ENCODE measurements around the gene DNAI2. TPM values are rescaled to one million over a fixed set of nuclear protein-coding genes. Genes with fewer than 3 reads are reported as not detected.

The DNAI2 gene
- total and polyA plus RNA-seq, 8 donors = 0.77 to 6.6 (median 4.1) TPM; not detected in 1

DNA sequence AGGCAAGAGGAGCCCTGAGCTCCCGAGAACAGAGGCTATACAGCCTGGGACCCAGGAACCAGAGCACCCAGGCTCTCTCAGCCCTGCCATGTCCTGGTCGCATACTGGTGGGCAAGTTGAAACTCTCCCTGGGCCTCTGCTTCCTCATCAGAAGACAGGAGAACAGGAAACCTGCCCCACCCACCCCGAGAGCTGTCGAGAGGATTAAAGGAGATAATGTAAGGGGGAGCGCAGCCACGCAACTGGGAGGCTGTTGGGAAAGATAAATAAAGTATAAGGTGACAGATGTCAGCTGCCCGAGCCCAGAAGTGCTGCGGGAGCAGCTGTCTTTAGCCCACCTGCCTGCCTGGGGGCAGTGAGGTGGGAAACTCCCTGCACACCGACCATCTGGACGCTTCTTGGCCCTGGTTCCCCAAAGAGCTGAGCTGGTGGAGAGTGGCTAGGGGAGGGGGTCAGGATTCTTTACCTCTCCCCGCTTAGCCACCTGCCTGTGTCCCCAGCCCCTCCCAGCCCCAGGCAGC is 58.8 kb downstream of the DNAI2 start:
- ATAC-seq = no peak
- peaks cover 0 to 43% of the 10 kb centered on the region in 2 donors for H3K27me3 ChIP-seq
- H3K27ac ChIP-seq = no peak overlapping the region
- H3K36me3 ChIP-seq = no peaks in the 10 kb centered on the region
- DNase-seq = no peak
- no peaks in the 10 kb centered on the region for H3K4me1 ChIP-seq
- intact Hi-C loops (cut with DNase I) = no loop called here
- no peak overlapping the region for H3K4me3 ChIP-seq
- H3K9me3 ChIP-seq = peaks cover 0 to 2% of the 10 kb centered on the region in 2 donors
- TF ChIP-seq, protein P1, sequence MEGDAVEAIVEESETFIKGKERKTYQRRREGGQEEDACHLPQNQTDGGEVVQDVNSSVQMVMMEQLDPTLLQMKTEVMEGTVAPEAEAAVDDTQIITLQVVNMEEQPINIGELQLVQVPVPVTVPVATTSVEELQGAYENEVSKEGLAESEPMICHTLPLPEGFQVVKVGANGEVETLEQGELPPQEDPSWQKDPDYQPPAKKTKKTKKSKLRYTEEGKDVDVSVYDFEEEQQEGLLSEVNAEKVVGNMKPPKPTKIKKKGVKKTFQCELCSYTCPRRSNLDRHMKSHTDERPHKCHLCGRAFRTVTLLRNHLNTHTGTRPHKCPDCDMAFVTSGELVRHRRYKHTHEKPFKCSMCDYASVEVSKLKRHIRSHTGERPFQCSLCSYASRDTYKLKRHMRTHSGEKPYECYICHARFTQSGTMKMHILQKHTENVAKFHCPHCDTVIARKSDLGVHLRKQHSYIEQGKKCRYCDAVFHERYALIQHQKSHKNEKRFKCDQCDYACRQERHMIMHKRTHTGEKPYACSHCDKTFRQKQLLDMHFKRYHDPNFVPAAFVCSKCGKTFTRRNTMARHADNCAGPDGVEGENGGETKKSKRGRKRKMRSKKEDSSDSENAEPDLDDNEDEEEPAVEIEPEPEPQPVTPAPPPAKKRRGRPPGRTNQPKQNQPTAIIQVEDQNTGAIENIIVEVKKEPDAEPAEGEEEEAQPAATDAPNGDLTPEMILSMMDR (IDR thresholded peaks at IDR 0.05) = no peak

DNA sequence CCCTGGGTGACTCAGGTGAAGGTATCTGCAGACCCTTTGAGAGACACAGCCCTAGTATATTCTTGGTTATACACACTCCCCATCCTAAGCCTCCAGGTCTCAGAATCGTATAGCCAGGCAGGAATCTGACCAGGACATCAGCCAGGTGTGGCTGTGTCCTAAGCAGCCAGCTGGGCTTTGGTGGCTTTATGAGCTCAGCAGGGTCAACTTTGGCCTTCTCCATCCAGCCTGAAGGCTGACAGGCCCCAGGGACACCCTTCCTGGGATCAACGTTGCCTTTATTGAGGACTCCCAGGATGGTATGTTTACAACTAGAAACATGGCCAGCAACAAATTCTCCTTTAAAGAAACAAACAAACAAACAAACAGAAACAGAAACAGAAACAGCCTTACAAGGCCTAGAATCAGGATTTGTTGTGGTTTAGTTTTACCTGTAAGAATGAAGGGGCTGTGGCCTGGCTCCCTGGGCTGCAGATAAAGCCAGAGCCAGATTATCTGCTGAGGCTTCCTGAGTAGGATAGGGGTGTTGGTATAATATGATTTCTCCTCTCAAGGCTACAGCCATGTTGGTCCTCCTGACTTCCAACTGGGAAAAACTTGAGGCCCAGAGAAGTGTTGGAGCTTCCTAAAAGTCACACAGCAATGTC is 60.5 kb downstream of the DNAI2 start:
- Histone ChIP-seq H3K36me3 (no peaks in the 10 kb centered on the region), H3K4me3 (no peak overlapping the region), H3K27ac (no peak overlapping the region), H3K27me3 (peaks cover 0 to 45% of the 10 kb centered on the region in 2 donors), H3K9me3 (peaks cover 0 to 2% of the 10 kb centered on the region in 2 donors), H3K4me1 (no peaks in the 10 kb centered on the region)
- ATAC-seq (no peak), DNase-seq (no peak)
- TF ChIP-seq, protein P1 (IDR thresholded peaks at IDR 0.05) = no peak
- intact Hi-C loops (cut with DNase I) = no loop called here

DNA sequence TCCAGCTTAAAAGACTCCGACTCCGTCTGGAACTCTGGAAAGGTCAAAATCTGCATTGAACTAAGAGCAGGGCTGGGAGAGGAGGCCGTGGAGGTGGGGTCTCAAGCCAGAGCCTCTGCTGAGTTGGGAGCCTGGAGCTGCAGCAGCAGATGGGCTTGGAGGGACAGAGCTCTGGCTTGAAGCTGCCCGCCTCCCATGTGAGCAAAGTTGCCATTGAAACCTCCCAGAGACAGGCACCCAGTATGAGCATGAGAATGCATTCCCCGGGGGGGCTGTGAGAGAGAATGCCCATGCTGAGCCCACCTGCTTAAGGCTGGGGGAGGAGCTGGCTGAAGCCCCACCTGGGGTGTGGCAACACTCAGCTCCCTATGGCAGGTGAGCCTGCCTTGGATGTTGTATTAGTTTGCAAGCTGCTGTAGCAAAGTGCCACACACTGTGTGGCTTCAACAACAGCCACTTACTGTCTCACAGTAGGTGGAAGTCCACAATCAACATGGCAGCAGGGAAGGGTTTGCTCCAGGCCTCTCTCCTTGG is 61.6 kb downstream of the DNAI2 start:
- no peak overlapping the region for H3K27ac ChIP-seq
- peaks cover 0 to 2% of the 10 kb centered on the region in 2 donors for H3K9me3 ChIP-seq
- intact Hi-C loops (cut with DNase I) = no loop called here
- H3K4me3 ChIP-seq = no peak overlapping the region
- H3K4me1 ChIP-seq = no peaks in the 10 kb centered on the region
- H3K27me3 ChIP-seq = peaks cover 0 to 46% of the 10 kb centered on the region in 2 donors
- DNase-seq = no peak
- TF ChIP-seq, protein P1 (IDR thresholded peaks at IDR 0.05) = no peak
- H3K36me3 ChIP-seq = no peaks in the 10 kb centered on the region
- ATAC-seq = no peak

DNA sequence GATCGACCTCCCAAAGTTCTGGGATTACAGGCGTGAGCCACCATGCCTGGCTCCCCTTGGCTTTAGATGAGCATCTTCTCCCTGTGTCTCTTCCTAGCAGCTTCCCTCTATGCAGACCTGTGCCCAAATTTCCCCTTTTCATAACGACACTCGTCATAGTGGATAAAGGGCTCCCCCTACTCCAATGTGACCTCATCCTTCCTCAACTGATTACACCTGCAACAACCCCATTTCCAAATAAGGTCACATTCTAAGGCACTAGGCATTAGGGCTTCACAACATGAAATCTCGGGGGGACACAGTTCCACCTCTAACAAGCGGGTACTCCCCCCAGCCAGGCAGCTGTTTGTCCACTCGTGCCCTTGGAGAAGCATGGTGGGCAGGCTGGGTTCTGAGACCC is 62.3 kb downstream of the DNAI2 start:
- Histone ChIP-seq H3K9me3 (peaks cover 0 to 2% of the 10 kb centered on the region in 2 donors), H3K4me3 (no peak overlapping the region), H3K27me3 (peaks cover 0 to 50% of the 10 kb centered on the region in 2 donors), H3K4me1 (no peaks in the 10 kb centered on the region), H3K36me3 (no peaks in the 10 kb centered on the region), H3K27ac (no peak overlapping the region)
- TF ChIP-seq, protein P1 (IDR thresholded peaks at IDR 0.05) = no peak
- intact Hi-C loops (cut with DNase I) = no loop called here
- ATAC-seq = no peak
- no peak for DNase-seq

DNA sequence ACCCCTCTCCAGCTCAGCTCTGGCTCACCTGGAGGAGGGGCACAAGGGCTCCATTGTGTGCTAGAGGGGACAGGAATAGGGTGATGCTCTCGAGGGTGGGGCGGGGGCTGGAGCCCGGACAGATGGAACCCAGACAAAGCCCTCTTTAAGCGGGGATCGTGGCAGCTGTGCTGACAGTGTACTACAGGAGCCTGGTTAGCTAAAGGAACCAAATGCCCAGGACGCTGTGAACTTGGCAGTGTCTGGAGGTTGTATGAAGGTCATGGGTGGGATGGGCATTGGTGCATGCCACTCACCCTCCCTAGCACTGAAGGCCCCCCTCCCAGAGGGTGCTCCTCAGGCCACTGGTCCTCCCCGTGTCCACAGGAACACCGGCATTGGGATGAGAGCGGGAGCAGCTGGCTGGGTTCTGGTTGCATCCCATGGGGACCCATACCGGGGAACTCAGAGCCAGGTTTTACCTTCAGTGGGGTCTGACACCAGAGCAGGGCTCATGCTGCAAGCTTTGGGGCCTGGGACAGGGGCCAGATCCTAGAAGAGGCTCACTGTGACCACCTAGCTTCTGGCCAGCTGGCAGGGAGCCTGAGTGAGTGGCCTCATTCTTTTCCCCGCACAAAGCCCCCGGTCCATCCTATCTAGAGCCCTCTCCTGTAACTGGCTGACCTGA is 63.9 kb downstream of the DNAI2 start:
- DNase-seq (no peak), ATAC-seq (no peak)
- intact Hi-C loops (cut with DNase I) = no loop called here
- TF ChIP-seq, protein P1 (IDR thresholded peaks at IDR 0.05) = no peak
- peaks cover 0 to 58% of the 10 kb centered on the region in 2 donors for H3K27me3 ChIP-seq
- no peak overlapping the region for H3K4me3 ChIP-seq
- no peak overlapping the region for H3K27ac ChIP-seq
- H3K9me3 ChIP-seq = peaks cover 0 to 2% of the 10 kb centered on the region in 2 donors
- H3K4me1 ChIP-seq = no peaks in the 10 kb centered on the region
- no peaks in the 10 kb centered on the region for H3K36me3 ChIP-seq
